PC-9 (cell line): ENCODE results near the gene ATP2B2.

Experiments used
- CTCF ChIP-seq: fragments of 200-600 bp; sonication (generic); conservative IDR thresholded peaks from 2 replicates; pipeline ENCODE4 v1.6.1; 2017; ENCODE audit warnings: mixed run types, antibody characterized with exemption, mild to moderate bottlenecking, moderate library complexity
- EZH2 ChIP-seq: fragments of 200-600 bp; sonication (generic); IDR thresholded peaks from 2 replicates; pipeline ENCODE4 v1.8.0; 2017; ENCODE audit warnings: antibody characterized with exemption, low read depth

- TF ChIP-seq CTCF (no peak), EZH2 (no peak)
Observed at GRCh38 chr3:10514407-10515069, 9.2 kb upstream of the ATP2B2 start.
